HepG2 (cell line): Measurements from ENCODE around the gene NKPD1. TPM values are rescaled to one million over a fixed set of nuclear protein-coding genes. Genes with fewer than 3 reads are reported as not detected.

Experiments used
- ATAC-seq: fragments of 200-7000 bp; cut with Tn5 transposase; 3 replicates; pipeline ENCODE4 v1.9.1; 2020; ENCODE audit warnings: mild to moderate bottlenecking, moderate library complexity
- BruUV-seq: library from RNA; stranded (reverse); fragments of 400-500 nt; replicated peaks from 2 replicates; lab custom pipeline; 2021; lab: Mats Ljungman, UMichigan
- CTCF ChIA-PET: fragments of 300-600 bp; formaldehyde crosslinking; extraction: SDS; loops from one replicate; lab custom pipeline; 2021; ENCODE audit warnings: low total read pairs, inconsistent platforms, low intra/inter-chr PET ratio; lab: Yijun Ruan, JAX
- POLR2A ChIA-PET: fragments of 350-600 bp; sonication (Branson Sonifier 250); formaldehyde crosslinking; loops from one replicate; lab custom pipeline; 2020; ENCODE audit warnings: antibody characterized with exemption, inconsistent platforms; lab: Yijun Ruan, JAX
- DNase-seq: peaks from one replicate; pipeline ENCODE4 v3.0.0-alpha.2; 2015; ENCODE audit warnings: low spot score
- FAIRE-seq: peaks from 3 replicates; lab custom pipeline; 2011; peaks lifted over from hg19 to GRCh38; lab: Jason Lieb, UNC
- H2AFZ ChIP-seq: one replicate; pipeline ENCODE4 v1.6.1; 2011; ENCODE audit warnings: low read length, inconsistent platforms
- H3K27ac ChIP-seq: fragments of 300-600 bp; 3 replicates; pipeline ENCODE4 v1.8.0; 2011; ENCODE audit warnings: mixed run types, mild to moderate bottlenecking, mixed read lengths, low read length, inconsistent platforms; ENCODE audit not compliant: insufficient read depth; ENCODE audit errors: extremely low read length
- H3K27me3 ChIP-seq, 2 experiments: fragments of 200-600 bp in 1 of 2; 2 replicates in 1 of 2; 3 replicates in 1 of 2; pipeline versions ENCODE4 v1.6.0 to v1.8.0; 2011; ENCODE audit warnings: low read length in 2 of 2, mild to moderate bottlenecking in 2 of 2, moderate library complexity in 2 of 2, inconsistent platforms in 1 of 2; ENCODE audit not compliant: insufficient read depth in 2 of 2, control insufficient read depth in 1 of 2
- H3K36me3 ChIP-seq, 2 experiments: fragments of 200-600 bp in 1 of 2; replicated peaks in 1 of 2; 2 replicates in 1 of 2; 3 replicates in 1 of 2; pipeline versions ENCODE4 v1.5.1 to v1.8.0; 2011; ENCODE audit warnings: low read length in 2 of 2, inconsistent platforms in 1 of 2; ENCODE audit not compliant: insufficient read depth in 2 of 2, control insufficient read depth in 1 of 2
- H3K4me1 ChIP-seq: 2 replicates; pipeline ENCODE4 v1.5.1; 2012; ENCODE audit warnings: low read length, inconsistent platforms; ENCODE audit not compliant: insufficient read depth
- H3K4me2 ChIP-seq: 2 replicates; pipeline ENCODE4 v1.6.0; 2011; ENCODE audit warnings: low read depth, low read length, inconsistent platforms
- H3K4me3 ChIP-seq, 3 experiments: fragments of 200-600 bp in 1 of 3; sonication (generic), shearing (Covaris generic) in 1 of 3; replicated peaks in 1 of 3; 2 replicates each; pipeline ENCODE4 v1.5.1; 2011 to 2016; ENCODE audit warnings: low read length in 3 of 3, inconsistent platforms in 2 of 3, low read depth in 2 of 3, mild to moderate bottlenecking in 2 of 3, control low read depth in 1 of 3, mixed read lengths in 1 of 3; ENCODE audit not compliant: insufficient read depth in 1 of 3
- H3K79me2 ChIP-seq: one replicate; pipeline ENCODE4 v1.6.1; 2011; ENCODE audit warnings: low read length, inconsistent platforms; ENCODE audit not compliant: insufficient read depth
- H3K9ac ChIP-seq: 2 replicates; pipeline ENCODE4 v1.6.0; 2011; ENCODE audit warnings: mild to moderate bottlenecking, low read depth, low read length, inconsistent platforms; ENCODE audit not compliant: insufficient read depth
- H3K9me3 ChIP-seq: 2 replicates; pipeline ENCODE4 v1.5.1; 2012; ENCODE audit warnings: mild to moderate bottlenecking, low read length
- H4K20me1 ChIP-seq: 2 replicates; pipeline ENCODE4 v1.6.0; 2011; ENCODE audit warnings: inconsistent platforms, mild to moderate bottlenecking, low read length, moderate library complexity; ENCODE audit not compliant: insufficient read depth
- AGO2 ChIP-seq: fragments of 200-400 bp; formaldehyde crosslinking; optimal IDR thresholded peaks from 2 replicates; pipeline ENCODE3; 2017; ENCODE audit warnings: mild to moderate bottlenecking, low read depth, low read length, moderate library complexity
- HIVEP1 ChIP-seq: sonication (generic); formaldehyde crosslinking; IDR thresholded peaks from 2 replicates; pipeline ENCODE4 v1.4.0; 2020; ENCODE audit warnings: mild to moderate bottlenecking, missing genetic modification reagents
- HNRNPL ChIP-seq: fragments of 200-400 bp; formaldehyde crosslinking; IDR thresholded peaks from 2 replicates; pipeline ENCODE4 v1.6.1; 2017; ENCODE audit warnings: mild to moderate bottlenecking, low read depth, low read length
- KDM1A ChIP-seq: IDR thresholded peaks from 2 replicates; pipeline ENCODE4 v1.6.1; 2016; ENCODE audit warnings: missing compliant biosample characterization
- NR1H2 ChIP-seq: sonication (generic); formaldehyde crosslinking; IDR thresholded peaks from 2 replicates; pipeline ENCODE4 v1.8.1; 2022; ENCODE audit warnings: low read depth, missing genetic modification reagents, borderline replicate concordance
- ZZZ3 ChIP-seq: sonication (generic); formaldehyde crosslinking; IDR thresholded peaks from 2 replicates; pipeline ENCODE4 v1.4.0; 2020; ENCODE audit warnings: missing genetic modification reagents, mild to moderate bottlenecking, borderline replicate concordance
- WGBS: methylation state at CpG from one replicate; pipeline ENCODE4 v1.1.6; 2017; ENCODE audit warnings: low lambda C conversion rate; 5-methylcytosine and 5-hydroxymethylcytosine counted together
- in situ Hi-C: cut with HindIII; loops from 2 replicates; pipeline ENCODE4 v1.10.0; 2017; ENCODE audit warnings: low pct_unique_long_range_greater_than_20kb; ENCODE audit not compliant: extremely low pct_ligation_motif_present
- intact Hi-C: fragments of 100-400 bp; cut with micrococcal nuclease; formaldehyde crosslinking; loops from one replicate; pipeline ENCODE4 v1.10.0; 2022; ENCODE audit not compliant: unreplicated experiment
- polyA plus RNA-seq, 8 experiments: library from polyadenylated mRNA; depleted of rRNA in 3 of 8; stranded (reverse) in 7 of 8; unstranded in 1 of 8; fragments of >200 nt; fragmentation: Illumina TruSeq in 4 of 8; extraction: Trizol in 4 of 8; gene quantifications; 2 replicates each; pipeline versions ENCODE4 v1.2.1 to v1.2.3, GENCODE V29; 2011 to 2016; ENCODE audit warnings: low read depth in 4 of 8, missing spikeins in 1 of 8, mixed read lengths in 1 of 8; ENCODE audit not compliant: insufficient read depth in 1 of 8
- total RNA-seq, 5 experiments: library from RNA; depleted of rRNA; stranded (reverse); fragments of >200 nt; fragmentation: Illumina TruSeq; extraction: Trizol; gene quantifications; 2 replicates each; pipeline ENCODE4 v1.2.3, GENCODE V29; 2016; ENCODE audit warnings: low read depth in 1 of 5

Gene NKPD1
- total and polyA plus RNA-seq, 2 of the 13 experiments (the other 11 are each of a cell fraction or from before 2014, with no cell fraction given): 0.03 TPM; not detected in 1

- H3K27ac ChIP-seq: no peak overlapping the region
- peaks cover 54% of the 10 kb centered on the region for H3K4me1 ChIP-seq
- POLR2A ChIA-PET: interaction anchor here (1.0 kb wide), 1 partner anchor 15 kb away, joined by 4 read pairs; no protein-coding TSS in a partner anchor
- H3K9me3 ChIP-seq: no peaks in the 10 kb centered on the region
- intact Hi-C loops (no loop called here), in situ Hi-C loops (no loop called here)
- no TSS peak for BruUV-seq
- WGBS: 92% methylated on average over 55 of the region's 64 CpGs
- H3K9ac ChIP-seq: no peak overlapping the region
- CTCF ChIA-PET: no interaction called here
- no peak for ATAC-seq
- no peak overlapping the region for H2AFZ ChIP-seq
- TF ChIP-seq AGO2: peak; percentile 59
- no peak for TF ChIP-seq KDM1A (CRISPR knock-in tag)
- 0 out of 2 replicates have a peak, but pooled peaks have one; percentile 43 for TF ChIP-seq HIVEP1 (CRISPR knock-in tag)
- no peaks in the 10 kb centered on the region for H3K36me3 ChIP-seq
- no peak overlapping the region for H3K4me3 ChIP-seq
- H3K79me2 ChIP-seq: no peaks in the 10 kb centered on the region
- no peaks in the 10 kb centered on the region for H4K20me1 ChIP-seq
- H3K27me3 ChIP-seq: peaks cover 0 to 14% of the 10 kb centered on the region in 2 experiments; a peak in 3 of 5 replicates
- no peak for DNase-seq
- no peak for FAIRE-seq
- no peak overlapping the region for H3K4me2 ChIP-seq
Observed at GRCh38 chr19:45151821-45152503, 8.8 kb downstream of the NKPD1 start.

DNA sequence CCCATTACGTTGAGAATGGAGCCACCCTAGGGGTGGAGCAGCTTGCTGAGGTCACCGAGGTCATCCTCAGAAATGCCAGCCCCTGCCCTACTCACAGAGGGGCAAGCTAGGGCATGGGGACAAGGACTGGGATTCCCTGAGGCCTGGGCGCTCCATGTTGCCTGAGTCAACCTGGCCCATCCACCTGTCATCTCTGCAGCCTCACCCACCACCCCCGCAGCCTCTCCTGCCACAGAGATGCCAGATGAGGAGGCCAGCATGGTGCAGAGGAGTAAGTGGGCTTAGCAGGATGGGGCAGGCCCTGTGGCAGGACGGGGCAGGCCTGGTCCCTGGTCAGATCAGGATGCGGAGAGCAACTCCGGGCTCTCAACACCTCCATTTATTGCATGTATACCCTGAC lies 9.5 kb downstream of the NKPD1 start:
- TF ChIP-seq ZZZ3 (CRISPR knock-in tag): 0 out of 2 replicates have a peak, but pooled peaks have one; percentile 26
- TF ChIP-seq AGO2: peak; percentile 49
- peak; percentile 64; the same call in 1 of the 2 replicates for TF ChIP-seq HNRNPL
- TF ChIP-seq NR1H2 (CRISPR knock-in tag): no peak
- Histone ChIP-seq H2AFZ (no peak overlapping the region), H3K9ac (no peak overlapping the region), H3K36me3 (no peaks in the 10 kb centered on the region), H3K27ac (no peak overlapping the region), H3K27me3 (peaks cover 0 to 8% of the 10 kb centered on the region in 2 experiments; a peak in 1 of 5 replicates), H3K4me2 (peak overlapping the region; percentile 18; the same call in 1 of the 2 replicates), H3K4me3 (no peak overlapping the region), H4K20me1 (no peaks in the 10 kb centered on the region), H3K4me1 (peaks cover 48% of the 10 kb centered on the region), H3K79me2 (no peaks in the 10 kb centered on the region), H3K9me3 (no peaks in the 10 kb centered on the region)
- in situ Hi-C loops (no loop called here), intact Hi-C loops (no loop called here)
- FAIRE-seq: no peak
- no CpG with 5 or more reads among the region's 7 CpGs for WGBS
- CTCF ChIA-PET: no interaction called here
- BruUV-seq: no TSS peak
- POLR2A ChIA-PET: interaction anchor here (1.0 kb wide), 1 partner anchor 15 kb away, joined by 4 read pairs; no protein-coding TSS in a partner anchor
- ATAC-seq: no peak; the same call in 2 of the 3 replicates
- no peak for DNase-seq
